WERI-Rb-1 (cell line): Measurements from ENCODE around the gene CALR.

Source experiments
- DNase-seq: peaks from one replicate; pipeline ENCODE4 v3.0.0-alpha.2; 2020
- H3K27ac ChIP-seq: fragments of 250-450 bp; sonication (Bioruptor Pico); 2 replicates; pipeline ENCODE4 v1.5.1; 2020; ENCODE audit warnings: mild to moderate bottlenecking, moderate library complexity
- H3K27me3 ChIP-seq: fragments of 250-450 bp; sonication (Bioruptor Pico); 2 replicates; pipeline ENCODE4 v1.5.1; 2021; ENCODE audit warnings: mild to moderate bottlenecking, low read depth, moderate library complexity; ENCODE audit not compliant: insufficient read depth, severe bottlenecking
- H3K36me3 ChIP-seq: fragments of 250-450 bp; sonication (Bioruptor Pico); 2 replicates; pipeline ENCODE4 v1.5.1; 2020; ENCODE audit warnings: mild to moderate bottlenecking, moderate library complexity
- H3K4me3 ChIP-seq: 2 replicates; pipeline ENCODE4 v1.5.1; 2011; ENCODE audit warnings: low read depth, mild to moderate bottlenecking, control low read depth, low read length
- H3K9me3 ChIP-seq: fragments of 250-450 bp; sonication (Bioruptor Pico); 2 replicates; pipeline ENCODE4 v1.5.1; 2021; ENCODE audit warnings: mild to moderate bottlenecking, moderate library complexity; ENCODE audit not compliant: severe bottlenecking
- TF ChIP-seq, protein P1 (sequence below): IDR thresholded peaks from 2 replicates; pipeline ENCODE4 v1.5.1; 2011; ENCODE audit warnings: low read depth, mild to moderate bottlenecking, control low read depth, inconsistent platforms, low read length

Gene CALR

GRCh38 chr19:12965017-12965811 is 26.8 kb downstream of the CALR start:
- Histone ChIP-seq H3K4me3 (peak overlapping the region; percentile 56), H3K27ac (peak overlapping the region; percentile 91)
- TF ChIP-seq, protein P1, sequence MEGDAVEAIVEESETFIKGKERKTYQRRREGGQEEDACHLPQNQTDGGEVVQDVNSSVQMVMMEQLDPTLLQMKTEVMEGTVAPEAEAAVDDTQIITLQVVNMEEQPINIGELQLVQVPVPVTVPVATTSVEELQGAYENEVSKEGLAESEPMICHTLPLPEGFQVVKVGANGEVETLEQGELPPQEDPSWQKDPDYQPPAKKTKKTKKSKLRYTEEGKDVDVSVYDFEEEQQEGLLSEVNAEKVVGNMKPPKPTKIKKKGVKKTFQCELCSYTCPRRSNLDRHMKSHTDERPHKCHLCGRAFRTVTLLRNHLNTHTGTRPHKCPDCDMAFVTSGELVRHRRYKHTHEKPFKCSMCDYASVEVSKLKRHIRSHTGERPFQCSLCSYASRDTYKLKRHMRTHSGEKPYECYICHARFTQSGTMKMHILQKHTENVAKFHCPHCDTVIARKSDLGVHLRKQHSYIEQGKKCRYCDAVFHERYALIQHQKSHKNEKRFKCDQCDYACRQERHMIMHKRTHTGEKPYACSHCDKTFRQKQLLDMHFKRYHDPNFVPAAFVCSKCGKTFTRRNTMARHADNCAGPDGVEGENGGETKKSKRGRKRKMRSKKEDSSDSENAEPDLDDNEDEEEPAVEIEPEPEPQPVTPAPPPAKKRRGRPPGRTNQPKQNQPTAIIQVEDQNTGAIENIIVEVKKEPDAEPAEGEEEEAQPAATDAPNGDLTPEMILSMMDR: peak; percentile 98

GRCh38 chr19:12965812-12966135 is 27.4 kb downstream of the CALR start:
- H3K4me3 ChIP-seq: peak overlapping the region; percentile 56
- TF ChIP-seq, protein P1: no peak
- no peak for DNase-seq

More at GRCh38 chr19:12965017-12965811, 26.8 kb downstream of the CALR start:
- no peaks in the 10 kb centered on the region; the same call in 1 of the 2 replicates for H3K36me3 ChIP-seq
- DNase-seq: peak; percentile 91
- no peaks in the 10 kb centered on the region for H3K9me3 ChIP-seq
- H3K27me3 ChIP-seq: no peaks in the 10 kb centered on the region

GRCh38 chr19:12967907-12968306 is 29.5 kb downstream of the CALR start:
- Histone ChIP-seq H3K4me3 (no peak overlapping the region), H3K27ac (no peak overlapping the region), H3K27me3 (no peaks in the 10 kb centered on the region), H3K36me3 (no peaks in the 10 kb centered on the region; the same call in 1 of the 2 replicates), H3K9me3 (no peaks in the 10 kb centered on the region)
- no peak for DNase-seq
- TF ChIP-seq, protein P1: no peak

More at GRCh38 chr19:12965812-12966135, 27.4 kb downstream of the CALR start:
- H3K36me3 ChIP-seq: no peaks in the 10 kb centered on the region; the same call in 1 of the 2 replicates
- no peaks in the 10 kb centered on the region for H3K27me3 ChIP-seq
- no peaks in the 10 kb centered on the region for H3K9me3 ChIP-seq
- peak overlapping the region; percentile 91 for H3K27ac ChIP-seq

DNA sequence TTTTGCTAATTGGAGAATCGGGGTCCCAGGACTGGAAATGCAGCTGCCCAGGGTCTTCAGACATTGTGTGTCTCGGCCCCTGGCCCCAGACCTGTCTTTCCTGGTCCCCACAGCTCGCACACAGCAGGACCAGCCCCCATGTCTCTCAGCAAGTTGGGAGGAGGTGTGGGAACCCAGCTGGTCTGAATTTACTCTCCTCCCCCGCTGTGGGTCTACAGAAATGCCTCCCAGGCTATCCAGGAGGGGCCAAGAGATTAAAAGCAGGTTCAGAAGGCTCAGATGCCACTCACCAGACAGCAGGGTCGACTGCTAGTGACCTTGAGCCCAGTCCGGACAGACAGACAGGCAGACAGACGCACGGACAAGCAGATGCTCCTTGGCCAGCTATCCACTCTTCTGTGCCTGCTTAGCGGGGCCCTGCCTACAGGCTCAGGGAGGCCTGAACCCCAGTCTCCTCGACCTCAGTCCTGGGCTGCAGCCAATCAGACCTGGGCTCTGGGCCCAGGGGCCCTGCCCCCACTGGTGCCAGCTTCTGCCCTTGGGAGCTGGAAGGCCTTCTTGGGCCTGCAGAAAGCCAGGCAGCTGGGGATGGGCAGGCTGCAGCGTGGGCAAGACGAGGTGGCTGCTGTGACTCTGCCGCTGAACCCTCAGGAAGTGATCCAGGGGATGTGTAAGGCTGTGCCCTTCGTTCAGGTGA is 31.0 kb downstream of the CALR start, which contains the start of gene DAND5:
Gene DAND5, plus strand, starts transcription at position 285 of the 697 bp plus-strand sequence. Its CDS starts 85 bp downstream, at position 370.
- H3K9me3 ChIP-seq: no peaks in the 10 kb centered on the region
- H3K27me3 ChIP-seq: no peaks in the 10 kb centered on the region
- TF ChIP-seq, protein P1: no peak
- H3K36me3 ChIP-seq: no peaks in the 10 kb centered on the region; the same call in 1 of the 2 replicates
- no peak within 1 kb of the TSS for H3K4me3 ChIP-seq
- peak within 1 kb of the TSS; percentile 47 for H3K27ac ChIP-seq
- DNase-seq: peak; percentile 53

DNA sequence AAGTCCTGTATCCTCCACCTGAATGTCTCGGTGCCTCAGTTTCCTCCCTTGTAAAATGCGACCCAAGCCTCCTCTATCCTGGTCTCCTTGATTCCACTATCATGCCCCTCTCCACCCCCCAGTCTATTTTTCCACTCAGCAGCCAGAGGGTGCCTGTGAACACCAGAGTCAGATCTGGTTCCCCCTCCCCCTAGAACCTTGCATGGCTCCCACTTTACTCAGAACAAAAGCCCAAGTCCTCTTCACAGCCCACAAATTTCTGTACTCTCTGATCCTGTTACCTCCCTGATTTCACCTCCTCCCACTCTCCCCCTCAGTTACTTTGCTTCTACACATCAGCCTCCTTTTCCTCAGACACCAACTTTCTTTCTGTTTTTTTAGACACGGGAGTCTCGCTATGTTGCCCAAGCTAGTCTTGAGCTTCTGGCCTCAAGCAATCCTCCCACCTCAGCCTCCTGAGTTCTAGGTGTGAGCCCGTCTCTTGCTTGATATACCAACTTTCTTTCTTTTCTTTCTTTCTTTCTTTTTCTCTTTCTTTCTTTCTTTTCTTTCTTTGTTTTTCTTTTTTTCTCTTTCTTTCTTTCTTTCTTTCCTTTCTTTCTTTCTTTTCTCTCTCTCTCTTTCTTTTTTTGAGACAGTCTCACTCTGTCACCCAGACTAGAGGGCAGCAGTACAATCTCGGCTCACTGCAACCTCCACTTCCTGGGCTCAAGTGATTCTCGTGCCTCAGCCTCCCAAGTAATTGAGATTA is 31.8 kb downstream of the CALR start:
- Histone ChIP-seq H3K4me3 (no peak overlapping the region), H3K27me3 (no peaks in the 10 kb centered on the region), H3K36me3 (no peaks in the 10 kb centered on the region; the same call in 1 of the 2 replicates), H3K27ac (no peak overlapping the region), H3K9me3 (no peaks in the 10 kb centered on the region)
- DNase-seq: no peak
- TF ChIP-seq, protein P1: no peak
